ENCODE data around the gene STAC3.

DNA sequence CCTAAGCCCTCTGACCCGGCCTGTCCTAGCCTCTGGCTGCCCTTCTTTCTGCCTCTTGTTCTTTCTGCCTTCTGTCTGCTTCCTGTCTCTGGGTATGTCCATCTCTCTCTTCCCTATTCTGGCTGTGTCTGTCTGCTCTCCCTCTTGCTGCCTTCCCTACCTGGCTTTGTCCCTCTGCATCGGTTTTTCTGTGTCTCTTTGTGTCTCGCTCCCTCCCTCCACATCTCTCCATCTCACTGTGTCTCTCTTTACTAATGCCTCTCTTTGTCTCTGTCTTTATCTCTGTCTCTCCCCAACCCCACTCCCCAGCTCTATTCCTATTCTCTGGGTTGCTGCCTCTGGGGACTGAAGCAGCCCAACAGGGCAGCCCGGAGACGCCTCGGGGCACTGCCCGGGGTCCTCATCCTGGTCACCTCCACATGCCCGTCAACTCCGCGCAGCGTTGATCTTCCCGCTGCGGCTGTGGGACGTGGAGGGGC lies 11.4 kb downstream of the STAC3 start:
- TF ChIP-seq, protein P1, sequence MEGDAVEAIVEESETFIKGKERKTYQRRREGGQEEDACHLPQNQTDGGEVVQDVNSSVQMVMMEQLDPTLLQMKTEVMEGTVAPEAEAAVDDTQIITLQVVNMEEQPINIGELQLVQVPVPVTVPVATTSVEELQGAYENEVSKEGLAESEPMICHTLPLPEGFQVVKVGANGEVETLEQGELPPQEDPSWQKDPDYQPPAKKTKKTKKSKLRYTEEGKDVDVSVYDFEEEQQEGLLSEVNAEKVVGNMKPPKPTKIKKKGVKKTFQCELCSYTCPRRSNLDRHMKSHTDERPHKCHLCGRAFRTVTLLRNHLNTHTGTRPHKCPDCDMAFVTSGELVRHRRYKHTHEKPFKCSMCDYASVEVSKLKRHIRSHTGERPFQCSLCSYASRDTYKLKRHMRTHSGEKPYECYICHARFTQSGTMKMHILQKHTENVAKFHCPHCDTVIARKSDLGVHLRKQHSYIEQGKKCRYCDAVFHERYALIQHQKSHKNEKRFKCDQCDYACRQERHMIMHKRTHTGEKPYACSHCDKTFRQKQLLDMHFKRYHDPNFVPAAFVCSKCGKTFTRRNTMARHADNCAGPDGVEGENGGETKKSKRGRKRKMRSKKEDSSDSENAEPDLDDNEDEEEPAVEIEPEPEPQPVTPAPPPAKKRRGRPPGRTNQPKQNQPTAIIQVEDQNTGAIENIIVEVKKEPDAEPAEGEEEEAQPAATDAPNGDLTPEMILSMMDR (IDR thresholded peaks at IDR 0.05; ENCODE audit: low read depth, low read length, poor library complexity, severe bottlenecking), result no peak
- no peak for TF ChIP-seq EZH2phosphoT487 (IDR thresholded peaks at IDR 0.05; ENCODE audit: borderline replicate concordance, low read length)

Data from DOHH2 (cell line).